Upper lobe of left lung (tissue), 6 donors: Measurements from ENCODE around the gene SKOR2. TPM values are rescaled to one million over a fixed set of nuclear protein-coding genes. Genes with fewer than 3 reads are reported as not detected.
A peak's percentile ranks its signal among the peaks of the same experiment; 100 is the strongest.

ENCODE experiments used
- ATAC-seq, 2 donors: fragments of 200-7000 bp; cut with Tn5 transposase; one replicate each; pipeline ENCODE4 v1.9.1; 2022; ENCODE audit warnings: mild to moderate bottlenecking in 2 of 2, moderate library complexity in 2 of 2; ENCODE audit not compliant: low FRiP score in 2 of 2
- DNase-seq, 2 donors: peaks; one replicate each; pipeline ENCODE4 v3.0.0-alpha.2; 2019 to 2020
- H3K27ac ChIP-seq, 4 donors: fragments of 200-600 bp; sonication (generic); one replicate each; pipeline ENCODE4 v1.5.1; 2016 to 2019
- H3K27me3 ChIP-seq, 4 donors: fragments of 200-600 bp; sonication (generic); one replicate each; pipeline ENCODE4 v1.5.1; 2017 to 2019
- H3K36me3 ChIP-seq, 4 donors: fragments of 200-600 bp; sonication (generic); one replicate each; pipeline ENCODE4 v1.5.1; 2016 to 2019
- H3K4me1 ChIP-seq, 4 donors: fragments of 200-600 bp; sonication (generic); one replicate each; pipeline ENCODE4 v1.5.1; 2018 to 2019
- H3K4me3 ChIP-seq, 4 donors: fragments of 200-600 bp; sonication (generic); one replicate each; pipeline ENCODE4 v1.5.1; 2017 to 2019; ENCODE audit warnings: mild to moderate bottlenecking in 2 of 4, moderate library complexity in 1 of 4
- H3K9me3 ChIP-seq, 4 donors: fragments of 200-600 bp; sonication (generic); one replicate each; pipeline ENCODE4 v1.5.1; 2018 to 2019
- CTCF ChIP-seq, 6 experiments: fragments of 450-650 bp in 4 of 6; fragments of 200-600 bp in 2 of 6; sonication (generic) in 2 of 6; IDR thresholded peaks; one replicate each; pipeline ENCODE4 v1.5.1; 2016 to 2019; ENCODE audit warnings: antibody characterized with exemption in 6 of 6
- EP300 ChIP-seq, 4 donors: sonication (generic); formaldehyde crosslinking; IDR thresholded peaks; one replicate each; pipeline ENCODE4 v1.5.1; 2017; ENCODE audit warnings: antibody characterized with exemption in 4 of 4, control low read depth in 2 of 4
- POLR2A ChIP-seq, 4 donors: fragments of 450-650 bp; IDR thresholded peaks; one replicate each; pipeline ENCODE4 v1.5.1; 2016 to 2017; ENCODE audit warnings: antibody characterized with exemption in 4 of 4, mild to moderate bottlenecking in 2 of 4
- POLR2AphosphoS5 ChIP-seq, 2 donors: sonication (generic); formaldehyde crosslinking; IDR thresholded peaks; one replicate each; pipeline ENCODE4 v1.5.1; 2017; ENCODE audit warnings: antibody characterized with exemption in 2 of 2
- WGBS, 2 donors: methylation state at CpG; one replicate each; pipeline ENCODE4 v1.1.5; 2017 to 2018; 5-methylcytosine and 5-hydroxymethylcytosine counted together
- total RNA-seq, 6 donors: library from RNA; depleted of rRNA in 4 of 6; stranded (reverse); fragments of >200 nt in 4 of 6; gene quantifications; one replicate each; pipeline versions ENCODE4 v1.1.0 to v1.2.1, GENCODE V29; 2016 to 2021
- donor health status: DM: no; HTN: no; CAD: no; lungs with moderate emphysema.
- donor health status: DM: no; HTN: yes; CAD: no; lungs with severe emphysema.

Gene SKOR2
- total RNA-seq, 6 donors from 2014 or later: not detected

GRCh38 chr18:47248115-47248603 is 3.3 kb downstream of the SKOR2 start:
- TF ChIP-seq EP300 (IDR thresholded peaks at IDR 0.05) (no peak), POLR2A (IDR thresholded peaks at IDR 0.05) (no peak), POLR2AphosphoS5 (IDR thresholded peaks at IDR 0.05) (no peak), CTCF (IDR thresholded peaks at IDR 0.05) (no peak)
- peaks cover 0 to 25% (median 5%) of the 10 kb centered on the region in 4 donors for H3K4me1 ChIP-seq
- 0 to 6% methylated on average over 1 to 34 of the region's 61 CpGs for WGBS, 2 donors
- DNase-seq (no peak), ATAC-seq (no peak)
- peaks cover 0 to 65% (median 40%) of the 10 kb centered on the region in 4 donors for H3K27me3 ChIP-seq
- no peak overlapping the region for H3K4me3 ChIP-seq
- no peaks in the 10 kb centered on the region for H3K36me3 ChIP-seq
- no peak overlapping the region for H3K27ac ChIP-seq
- no peaks in the 10 kb centered on the region for H3K9me3 ChIP-seq

GRCh38 chr18:47247416-47248114 is 3.9 kb downstream of the SKOR2 start:
- peak overlapping the region in 1 of 4 donors; percentile 2 for H3K4me3 ChIP-seq
- peak in 5 of 6 experiments; percentile 26 to 51 (median 42) for TF ChIP-seq CTCF (IDR thresholded peaks at IDR 0.05)
- no peak for TF ChIP-seq POLR2A (IDR thresholded peaks at IDR 0.05)
- WGBS, 2 donors: 11 to 20% methylated on average over 3 to 22 of the region's 90 CpGs
- ATAC-seq (no peak), DNase-seq (peak in 1 of 2 donors; percentile 83)
- H3K27me3 ChIP-seq: peaks cover 0 to 62% (median 38%) of the 10 kb centered on the region in 4 donors
- no peak overlapping the region for H3K27ac ChIP-seq
- H3K36me3 ChIP-seq: no peaks in the 10 kb centered on the region
- H3K4me1 ChIP-seq: peaks cover 0 to 25% (median 5%) of the 10 kb centered on the region in 4 donors
- no peaks in the 10 kb centered on the region for H3K9me3 ChIP-seq

- DNase-seq (peak in 1 of 2 donors; percentile 60), ATAC-seq (no peak)
- Histone ChIP-seq H3K4me1 (peaks cover 0 to 25% (median 5%) of the 10 kb centered on the region in 4 donors), H3K27me3 (peaks cover 0 to 59% (median 35%) of the 10 kb centered on the region in 4 donors), H3K27ac (no peak overlapping the region), H3K36me3 (no peaks in the 10 kb centered on the region), H3K9me3 (no peaks in the 10 kb centered on the region), H3K4me3 (peak overlapping the region in 1 of 4 donors; percentile 2)
- TF ChIP-seq POLR2AphosphoS5 (IDR thresholded peaks at IDR 0.05) (no peak), EP300 (IDR thresholded peaks at IDR 0.05) (no peak), CTCF (IDR thresholded peaks at IDR 0.05) (no peak), POLR2A (IDR thresholded peaks at IDR 0.05) (no peak)
- 5% methylated on average over 12 of the region's 47 CpGs; no CpG with 5 or more reads in 1 of the 2 donors for WGBS, 2 donors
Observed at GRCh38 chr18:47247036-47247415, 4.4 kb downstream of the SKOR2 start.

GRCh38 chr18:47246027-47246971 is 5.2 kb downstream of the SKOR2 start:
- Histone ChIP-seq H3K27me3 (peaks cover 0 to 53% (median 32%) of the 10 kb centered on the region in 4 donors), H3K4me3 (no peak overlapping the region), H3K27ac (no peak overlapping the region), H3K4me1 (peaks cover 0 to 21% (median 4%) of the 10 kb centered on the region in 4 donors), H3K9me3 (no peaks in the 10 kb centered on the region), H3K36me3 (no peaks in the 10 kb centered on the region)
- DNase-seq (peak in 1 of 2 donors; percentile 70), ATAC-seq (no peak)
- TF ChIP-seq CTCF (IDR thresholded peaks at IDR 0.05): no peak
- no peak for TF ChIP-seq POLR2AphosphoS5 (IDR thresholded peaks at IDR 0.05)
- TF ChIP-seq POLR2A (IDR thresholded peaks at IDR 0.05): no peak
- TF ChIP-seq EP300 (IDR thresholded peaks at IDR 0.05): no peak
- WGBS, 2 donors: 6 to 9% methylated on average over 6 to 45 of the region's 47 CpGs
